GM10266 (cell line): ENCODE data around the gene TSTD1.
"Not testable (repeated sequence)": the region's sequence is repeated elsewhere in the genome, so short reads cannot be mapped to it uniquely, and the experiment has no call there.

Experiments used
- DNase-seq: peaks from one replicate; pipeline ENCODE4 v3.0.0; 2012; ENCODE audit errors: extremely low spot score
- CTCF ChIP-seq: IDR thresholded peaks from 2 replicates; pipeline ENCODE4 v1.5.1; 2012; ENCODE audit warnings: mild to moderate bottlenecking, low read depth; ENCODE audit not compliant: control insufficient read depth, insufficient read depth; ENCODE audit errors: missing control alignments

Gene TSTD1

GRCh38 chr1:160997323-160998038, 41.3 kb downstream of the TSTD1 start:
- DNase-seq = peak; percentile 61
- TF ChIP-seq CTCF = peak; percentile 71

DNA sequence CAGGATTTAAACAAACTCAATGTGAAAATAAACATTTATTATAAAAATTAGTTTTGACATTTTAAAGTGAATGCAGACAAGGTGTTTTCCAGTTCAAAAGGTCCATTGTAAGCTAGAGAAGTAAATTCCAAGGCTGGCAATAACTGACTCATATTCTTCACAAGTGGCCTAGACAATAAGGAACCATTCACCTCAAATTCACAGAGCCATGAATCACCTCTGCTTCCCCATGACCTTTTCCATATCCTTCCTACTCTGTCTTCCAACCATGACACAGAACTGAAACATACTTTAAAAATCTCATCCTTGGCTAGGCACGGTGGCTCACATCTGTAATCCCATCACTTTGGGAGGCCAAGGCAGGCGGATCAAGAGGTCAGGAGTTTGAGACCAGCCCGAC, 42.6 kb downstream of the TSTD1 start:
- DNase-seq = no peak
- TF ChIP-seq CTCF = no peak

- TF ChIP-seq CTCF = peak; percentile 19
- no peak for DNase-seq
Observed at GRCh38 chr1:160993544-160994193, 45.1 kb downstream of the TSTD1 start.

DNA sequence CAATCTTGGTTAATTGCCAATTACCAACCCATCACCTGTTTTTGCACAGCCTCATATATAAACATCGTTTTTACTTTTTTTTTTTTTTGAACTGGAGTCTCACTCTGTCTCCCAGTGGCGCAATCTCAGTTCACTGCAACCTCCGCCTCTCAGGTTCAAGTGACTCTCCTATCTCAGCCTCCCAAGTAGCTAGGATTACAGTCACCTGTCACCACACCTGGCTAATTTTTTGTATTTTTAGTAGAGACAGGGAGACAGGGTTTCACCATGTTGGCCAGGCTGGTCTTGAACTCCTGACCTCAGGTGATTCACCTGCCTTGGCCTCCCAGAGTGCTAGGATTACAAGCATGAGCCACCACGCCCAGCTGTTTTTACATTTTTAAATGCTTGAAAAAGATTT, 46.7 kb downstream of the TSTD1 start:
- DNase-seq = not testable (repeated sequence)
